Breast epithelium (tissue), 4 donors: ENCODE results near the gene LRRC15. TPM values are rescaled to one million over a fixed set of nuclear protein-coding genes. Genes with fewer than 3 reads are reported as not detected.

Source experiments
- DNase-seq, 2 donors: peaks; one replicate each; pipeline ENCODE4 v3.0.0-alpha.2; 2019; ENCODE audit warnings: low spot score in 2 of 2
- H3K27ac ChIP-seq, 2 donors: fragments of 200-600 bp; sonication (generic) in 1 of 2; one replicate each; pipeline ENCODE4 v1.5.1; 2016 to 2019; ENCODE audit warnings: mild to moderate bottlenecking in 1 of 2
- H3K27me3 ChIP-seq, 2 donors: fragments of 200-600 bp; sonication (generic) in 1 of 2; one replicate each; pipeline versions ENCODE4 v1.5.1 to v1.6.0; 2017 to 2019; ENCODE audit warnings: control low read depth in 1 of 2, mild to moderate bottlenecking in 1 of 2
- H3K36me3 ChIP-seq: fragments of 200-600 bp; one replicate; pipeline ENCODE4 v1.5.1; 2019
- H3K4me1 ChIP-seq, 2 donors: fragments of 200-600 bp; sonication (generic); one replicate each; pipeline ENCODE4 v1.5.1; 2016 to 2019; ENCODE audit warnings: control low read depth in 1 of 2
- H3K4me3 ChIP-seq, 3 donors: fragments of 200-600 bp; sonication (generic); 1 replicate in 2 of 3; 2 replicates in 1 of 3; pipeline ENCODE4 v1.5.1; 2016 to 2019; ENCODE audit warnings: mild to moderate bottlenecking in 3 of 3, moderate library complexity in 2 of 3
- H3K9me3 ChIP-seq, 2 donors: fragments of 200-600 bp; sonication (generic) in 1 of 2; one replicate each; pipeline ENCODE4 v1.5.1; 2016 to 2019; ENCODE audit warnings: control low read depth in 1 of 2
- POLR2A ChIP-seq: fragments of 450-650 bp; IDR thresholded peaks from one replicate; pipeline ENCODE4 v1.6.1; 2016; ENCODE audit warnings: antibody characterized with exemption, mild to moderate bottlenecking, moderate library complexity
- POLR2AphosphoS5 ChIP-seq, 3 donors: sonication (generic); formaldehyde crosslinking; IDR thresholded peaks; one replicate each; pipeline ENCODE4 v1.6.1; 2017; ENCODE audit warnings: antibody characterized with exemption in 3 of 3
- intact Hi-C: fragments of 100-400 bp; cut with DNase I; formaldehyde crosslinking; loops from one replicate; pipeline ENCODE4 v1.15.1; 2023; ENCODE audit warnings: low total_unique reads
- total RNA-seq, 3 donors: library from RNA; depleted of rRNA; stranded (reverse); fragments of >200 nt; gene quantifications; one replicate each; pipeline ENCODE4 v1.1.0, GENCODE V29; 2016
- TF ChIP-seq, protein P1 (sequence below), 3 donors: fragments of 450-650 bp; IDR thresholded peaks; one replicate each; pipeline ENCODE4 v1.5.1; 2016 to 2017; ENCODE audit warnings: antibody characterized with exemption in 3 of 3, mild to moderate bottlenecking in 3 of 3, moderate library complexity in 3 of 3

LRRC15 gene
- total RNA-seq, 3 donors from 2014 or later = 0.15 to 0.48 (median 0.33) TPM

DNA sequence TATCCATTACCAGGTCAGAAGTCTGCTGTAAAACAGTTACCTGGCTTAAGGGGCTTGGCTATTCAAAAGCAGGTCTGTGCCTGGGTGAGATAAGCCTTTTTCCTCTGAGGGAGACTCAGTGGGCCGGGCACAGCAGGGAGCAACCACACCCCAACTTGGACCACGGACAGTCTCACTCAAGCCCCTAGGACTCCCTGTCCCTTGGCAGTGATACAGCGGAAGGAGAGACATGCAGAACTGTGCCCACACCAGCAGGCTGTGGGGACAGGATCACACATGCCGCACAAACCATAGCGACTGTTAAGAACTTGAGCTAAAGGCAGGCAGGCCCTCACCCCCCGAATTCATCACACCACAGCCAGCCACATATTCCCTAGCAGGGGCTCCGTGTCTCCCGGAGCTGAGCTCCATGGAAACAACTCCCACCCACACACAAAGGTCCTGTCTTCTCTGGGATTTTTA is 32.4 kb upstream of the LRRC15 start:
- H3K9me3 ChIP-seq = no peaks in the 10 kb centered on the region
- H3K4me3 ChIP-seq = no peak overlapping the region
- no peak for DNase-seq
- peaks cover 0 to 17% of the 10 kb centered on the region in 2 donors for H3K27me3 ChIP-seq
- H3K36me3 ChIP-seq = no peaks in the 10 kb centered on the region
- H3K4me1 ChIP-seq = no peaks in the 10 kb centered on the region
- no peak overlapping the region for H3K27ac ChIP-seq
- TF ChIP-seq, protein P1, sequence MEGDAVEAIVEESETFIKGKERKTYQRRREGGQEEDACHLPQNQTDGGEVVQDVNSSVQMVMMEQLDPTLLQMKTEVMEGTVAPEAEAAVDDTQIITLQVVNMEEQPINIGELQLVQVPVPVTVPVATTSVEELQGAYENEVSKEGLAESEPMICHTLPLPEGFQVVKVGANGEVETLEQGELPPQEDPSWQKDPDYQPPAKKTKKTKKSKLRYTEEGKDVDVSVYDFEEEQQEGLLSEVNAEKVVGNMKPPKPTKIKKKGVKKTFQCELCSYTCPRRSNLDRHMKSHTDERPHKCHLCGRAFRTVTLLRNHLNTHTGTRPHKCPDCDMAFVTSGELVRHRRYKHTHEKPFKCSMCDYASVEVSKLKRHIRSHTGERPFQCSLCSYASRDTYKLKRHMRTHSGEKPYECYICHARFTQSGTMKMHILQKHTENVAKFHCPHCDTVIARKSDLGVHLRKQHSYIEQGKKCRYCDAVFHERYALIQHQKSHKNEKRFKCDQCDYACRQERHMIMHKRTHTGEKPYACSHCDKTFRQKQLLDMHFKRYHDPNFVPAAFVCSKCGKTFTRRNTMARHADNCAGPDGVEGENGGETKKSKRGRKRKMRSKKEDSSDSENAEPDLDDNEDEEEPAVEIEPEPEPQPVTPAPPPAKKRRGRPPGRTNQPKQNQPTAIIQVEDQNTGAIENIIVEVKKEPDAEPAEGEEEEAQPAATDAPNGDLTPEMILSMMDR (IDR thresholded peaks at IDR 0.05) = no peak
- TF ChIP-seq POLR2A = no peak
- no peak for TF ChIP-seq POLR2AphosphoS5 (IDR thresholded peaks at IDR 0.05)
- intact Hi-C loops = loop anchor here (10.0 kb wide), 1 partner anchor 67 kb away; no protein-coding TSS in a partner anchor

DNA sequence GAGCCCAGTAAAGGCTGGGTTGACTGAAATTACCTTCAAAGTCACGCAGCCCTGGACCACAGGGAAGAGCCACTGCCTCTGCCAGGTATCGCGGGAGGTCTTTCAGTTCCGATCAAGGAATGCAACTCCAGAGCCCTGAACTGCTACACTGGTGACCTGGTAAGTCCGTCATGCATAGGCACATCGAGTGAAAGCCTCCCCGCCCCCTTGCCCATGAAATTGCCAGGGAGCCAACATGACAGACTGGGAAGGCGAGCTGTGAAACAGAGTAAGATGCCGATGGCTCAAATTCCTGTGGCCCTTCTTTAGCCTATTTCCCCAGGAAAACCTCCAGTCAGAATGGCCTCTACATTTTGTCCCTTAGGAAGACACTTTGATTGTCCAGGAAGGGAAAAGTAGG is 31.8 kb upstream of the LRRC15 start:
- no peak for DNase-seq
- no peaks in the 10 kb centered on the region for H3K4me1 ChIP-seq
- H3K27ac ChIP-seq = no peak overlapping the region
- H3K9me3 ChIP-seq = no peaks in the 10 kb centered on the region
- no peaks in the 10 kb centered on the region for H3K36me3 ChIP-seq
- H3K4me3 ChIP-seq = no peak overlapping the region
- TF ChIP-seq POLR2A (no peak), POLR2AphosphoS5 (IDR thresholded peaks at IDR 0.05) (no peak)
- TF ChIP-seq, protein P1 (IDR thresholded peaks at IDR 0.05) = no peak
- intact Hi-C loops = loop anchor here (10.0 kb wide), 1 partner anchor 67 kb away; no protein-coding TSS in a partner anchor
- peaks cover 0 to 17% of the 10 kb centered on the region in 2 donors for H3K27me3 ChIP-seq

DNA sequence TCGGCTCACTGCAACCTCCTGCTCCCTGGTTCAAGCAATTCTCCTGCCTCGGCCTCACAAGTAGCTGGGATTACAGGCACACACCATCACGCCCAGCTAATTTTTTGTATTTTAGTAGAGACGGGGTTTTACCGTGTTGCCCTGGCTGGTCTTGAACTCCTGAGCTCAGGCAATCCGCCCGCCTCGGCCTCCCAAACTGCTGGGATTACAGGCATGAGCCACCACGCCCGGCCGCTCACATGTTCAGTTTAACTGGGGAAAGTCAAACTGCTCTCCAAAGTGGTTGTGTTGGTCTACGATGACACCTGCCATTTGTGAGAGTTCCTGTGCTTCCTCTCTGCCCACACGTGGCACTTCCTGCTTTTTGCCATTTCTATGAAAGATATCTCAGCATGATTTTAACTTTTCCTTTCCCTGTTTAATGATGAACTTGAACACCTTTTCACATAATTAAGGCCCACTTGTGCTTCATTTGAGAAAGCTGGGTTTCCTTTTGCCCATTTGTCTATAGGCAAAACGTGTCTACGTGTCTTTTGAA is 30.4 kb upstream of the LRRC15 start:
- Histone ChIP-seq H3K4me3 (no peak overlapping the region), H3K36me3 (no peaks in the 10 kb centered on the region), H3K27me3 (peaks cover 0 to 17% of the 10 kb centered on the region in 2 donors), H3K9me3 (no peaks in the 10 kb centered on the region), H3K27ac (no peak overlapping the region), H3K4me1 (no peaks in the 10 kb centered on the region)
- DNase-seq = no peak
- intact Hi-C loops = loop anchor here (10.0 kb wide), 1 partner anchor 65 kb away; no protein-coding TSS in a partner anchor
- TF ChIP-seq POLR2A (no peak), POLR2AphosphoS5 (IDR thresholded peaks at IDR 0.05) (no peak)
- TF ChIP-seq, protein P1 (IDR thresholded peaks at IDR 0.05) = no peak

DNA sequence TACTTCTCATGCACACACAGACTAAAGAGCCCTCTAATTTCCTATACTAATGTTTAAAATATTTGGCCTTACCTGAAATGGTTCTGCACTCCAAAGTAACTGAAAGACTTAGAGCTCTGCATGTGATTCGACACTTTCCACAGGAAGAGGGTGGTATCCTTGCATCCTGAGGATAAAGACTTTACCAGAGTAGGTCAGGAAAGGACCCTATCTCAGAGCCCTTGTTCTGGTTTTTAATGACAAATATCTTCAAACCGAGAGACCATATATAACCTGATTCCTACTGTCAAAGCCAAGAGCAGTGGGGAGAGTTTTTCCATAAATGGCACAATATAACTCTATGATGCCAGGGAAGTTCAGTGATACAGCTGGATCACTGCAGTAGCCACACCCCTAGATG is 29.6 kb upstream of the LRRC15 start, which contains the start of gene GP5:
GP5 (minus strand) TSS at position 101 of the 400 bp plus-strand sequence. CDS start 984 bp downstream, outside the sequence.
- peaks cover 0 to 17% of the 10 kb centered on the region in 2 donors for H3K27me3 ChIP-seq
- no peak for DNase-seq
- no peaks in the 10 kb centered on the region for H3K4me1 ChIP-seq
- H3K36me3 ChIP-seq = no peaks in the 10 kb centered on the region
- H3K4me3 ChIP-seq = peak within 1 kb of the TSS; percentile 29 to 46 (median 32)
- H3K9me3 ChIP-seq = no peaks in the 10 kb centered on the region
- TF ChIP-seq POLR2A = no peak
- TF ChIP-seq, protein P1 (IDR thresholded peaks at IDR 0.05) = no peak
- no peak for TF ChIP-seq POLR2AphosphoS5 (IDR thresholded peaks at IDR 0.05)
- intact Hi-C loops = no loop called here
- H3K27ac ChIP-seq = no peak within 1 kb of the TSS

DNA sequence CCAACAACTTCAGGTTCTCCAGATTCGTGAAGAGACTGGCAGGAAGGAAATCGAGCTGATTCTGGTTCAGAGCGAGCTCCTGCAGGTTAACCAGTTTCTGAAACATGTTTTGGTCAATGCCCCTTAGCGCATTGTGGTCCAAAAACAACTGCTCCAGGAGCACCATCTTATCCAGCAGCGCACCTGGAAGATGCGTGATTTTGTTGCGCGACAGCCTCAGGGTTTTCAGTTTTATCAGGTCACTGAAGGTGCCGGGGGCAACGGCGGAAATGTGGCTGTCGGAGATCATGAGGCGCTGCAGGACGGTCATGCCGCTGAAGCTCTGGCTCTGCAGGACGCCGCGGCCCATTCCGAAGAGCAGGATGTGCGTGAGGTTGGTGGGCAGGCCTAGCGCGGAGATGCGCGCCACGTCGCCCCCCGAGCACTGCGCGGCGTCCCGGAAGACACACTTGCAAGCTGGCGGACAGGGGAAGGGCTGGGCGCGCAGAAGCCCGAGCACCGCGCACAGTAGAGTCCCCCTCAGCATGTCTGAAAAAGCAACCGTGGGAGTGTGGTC is 28.3 kb upstream of the LRRC15 start:
- Histone ChIP-seq H3K4me3 (peak overlapping the region; percentile 29 to 46 (median 32)), H3K36me3 (no peaks in the 10 kb centered on the region), H3K4me1 (no peaks in the 10 kb centered on the region), H3K27me3 (peaks cover 0 to 17% of the 10 kb centered on the region in 2 donors), H3K9me3 (no peaks in the 10 kb centered on the region), H3K27ac (no peak overlapping the region)
- intact Hi-C loops = no loop called here
- TF ChIP-seq POLR2AphosphoS5 (IDR thresholded peaks at IDR 0.05) = no peak
- no peak for TF ChIP-seq POLR2A
- TF ChIP-seq, protein P1 (IDR thresholded peaks at IDR 0.05) = no peak
- DNase-seq = no peak
